ENCODE results near the gene SOCS3.

GRCh38 chr17:78381601-78382232 is 21.8 kb upstream of the SOCS3 start:
- TF ChIP-seq POLR2A (IDR thresholded peaks at IDR 0.05; ENCODE audit: low read depth, low read length) (no peak), TAF1 (IDR thresholded peaks at IDR 0.05; ENCODE audit: low read depth, low read length) (no peak)

Data from GM12891 (cell line).